HCT116 (cell line): ENCODE results near the gene HHAT. TPM values are rescaled to one million over a fixed set of nuclear protein-coding genes. Genes with fewer than 3 reads are reported as not detected.

Experiments used
- ATAC-seq: fragments of 200-7000 bp; cut with Tn5 transposase; 2 replicates; pipeline ENCODE4 v1.9.1; 2020; ENCODE audit warnings: mild to moderate bottlenecking, moderate library complexity
- BruUV-seq: library from RNA; stranded (reverse); fragments of 400-500 nt; replicated peaks from 2 replicates; lab custom pipeline; 2021; lab: Mats Ljungman, UMichigan
- CTCF ChIA-PET: fragments of 300-600 bp; sonication (Branson Sonifier 250); formaldehyde crosslinking; loops from one replicate; lab custom pipeline; 2021; ENCODE audit warnings: antibody characterized with exemption; lab: Charles Lee
- POLR2A ChIA-PET: fragments of 300-600, 350-600 bp; sonication (Branson Sonifier 250); formaldehyde crosslinking; loops from one replicate; lab custom pipeline; 2021; ENCODE audit warnings: antibody characterized with exemption; lab: Charles Lee
- RAD21 ChIA-PET, 2 experiments: fragments of 300-600 bp; sonication (Branson Sonifier 250); formaldehyde crosslinking; loops; one replicate each; lab custom pipeline; 2023; ENCODE audit warnings: low total read pairs in 2 of 2; ENCODE audit not compliant: uncharacterized antibody in 2 of 2, unreplicated experiment in 2 of 2, low non-redundant PET in 1 of 2; lab: Charles Lee
- DNase-seq: peaks from one replicate; pipeline ENCODE4 v3.0.0-alpha.2; 2010; ENCODE audit warnings: low read depth, low spot score
- H2AFZ ChIP-seq: fragments of 200-600 bp; shearing (Covaris generic), sonication (generic); 2 replicates; pipeline ENCODE4 v1.6.1; 2017; ENCODE audit warnings: low read depth, mixed run types, mixed read lengths, antibody characterized with exemption, low read length; ENCODE audit not compliant: poor library complexity, severe bottlenecking
- H3K27ac ChIP-seq: 2 replicates; pipeline ENCODE4 v1.5.1; 2012; ENCODE audit warnings: low read depth, low read length
- H3K27me3 ChIP-seq: fragments of 200-600 bp; sonication (generic); 2 replicates; pipeline ENCODE4 v1.6.1; 2016; ENCODE audit warnings: mixed run types, low read length, mixed read lengths; ENCODE audit not compliant: insufficient read depth
- H3K36me3 ChIP-seq, 2 experiments: fragments of 200-500 bp in 1 of 2; fragments of 200-600 bp in 1 of 2; sonication (Bioruptor generic) in 1 of 2; sonication (generic) in 1 of 2; 2 replicates each; pipeline versions ENCODE4 v1.5.1 to v1.6.1; 2014 to 2016; ENCODE audit warnings: low read length in 2 of 2, inconsistent platforms in 1 of 2, mixed read lengths in 1 of 2, mixed run types in 1 of 2; ENCODE audit not compliant: insufficient read depth in 2 of 2, control insufficient read depth in 1 of 2
- H3K4me1 ChIP-seq, 2 experiments: fragments of 200-600 bp in 1 of 2; sonication (generic) in 1 of 2; 2 replicates each; pipeline versions ENCODE4 v1.5.1 to v1.6.1; 2012 to 2017; ENCODE audit warnings: low read length in 2 of 2, inconsistent platforms in 1 of 2, mild to moderate bottlenecking in 1 of 2, mixed read lengths in 1 of 2, mixed run types in 1 of 2, moderate library complexity in 1 of 2; ENCODE audit not compliant: insufficient read depth in 2 of 2, control insufficient read depth in 1 of 2
- H3K4me2 ChIP-seq: fragments of 200-600 bp; sonication (generic); 2 replicates; pipeline ENCODE4 v1.6.1; 2017; ENCODE audit warnings: mixed run types, low read length, mixed read lengths
- H3K4me3 ChIP-seq, 2 experiments: fragments of 200-600 bp in 1 of 2; sonication (generic) in 1 of 2; replicated peaks in 1 of 2; 2 replicates each; pipeline ENCODE4 v1.5.1; 2011 to 2016; ENCODE audit warnings: low read length in 2 of 2, control low read depth in 1 of 2, low read depth in 1 of 2, mild to moderate bottlenecking in 1 of 2, mixed read lengths in 1 of 2, mixed run types in 1 of 2
- H3K79me2 ChIP-seq: fragments of 200-600 bp; sonication (generic); 2 replicates; pipeline ENCODE4 v1.6.1; 2017; ENCODE audit warnings: mild to moderate bottlenecking, mixed run types, low read length, moderate library complexity, mixed read lengths; ENCODE audit not compliant: insufficient read depth
- H3K9ac ChIP-seq: fragments of 200-600 bp; sonication (generic); 2 replicates; pipeline ENCODE4 v1.6.1; 2016; ENCODE audit warnings: low read length, mixed read lengths
- H3K9me2 ChIP-seq: fragments of 200-600 bp; sonication (generic), shearing (Covaris generic); 2 replicates; pipeline ENCODE4 v1.6.1; 2017; ENCODE audit warnings: mixed run types, mild to moderate bottlenecking, moderate library complexity; ENCODE audit not compliant: insufficient read depth
- H3K9me3 ChIP-seq, 2 experiments: fragments of 200-500 bp in 1 of 2; fragments of 200-600 bp in 1 of 2; sonication (Bioruptor generic) in 1 of 2; sonication (generic) in 1 of 2; 2 replicates each; pipeline ENCODE4 v1.6.1; 2014 to 2017; ENCODE audit warnings: low read length in 2 of 2, mixed read lengths in 2 of 2, inconsistent platforms in 1 of 2, low read depth in 1 of 2, mild to moderate bottlenecking in 1 of 2, mixed run types in 1 of 2, moderate library complexity in 1 of 2; ENCODE audit not compliant: control insufficient read depth in 1 of 2, insufficient read depth in 1 of 2
- H4K20me1 ChIP-seq: fragments of 200-600 bp; sonication (generic), shearing (Covaris generic); 2 replicates; pipeline ENCODE4 v1.6.1; 2017; ENCODE audit warnings: mixed run types, mild to moderate bottlenecking, moderate library complexity; ENCODE audit not compliant: insufficient read depth
- CBX3 ChIP-seq: IDR thresholded peaks from 2 replicates; pipeline ENCODE4 v1.6.1; 2012; ENCODE audit warnings: low read depth
- CTCF ChIP-seq, 3 experiments: fragments of 200-600 bp in 1 of 3; sonication (generic) in 1 of 3; IDR thresholded peaks in 2 of 3; conservative IDR thresholded peaks in 1 of 3; 2 replicates each; pipeline ENCODE4 v1.5.1; 2012 to 2017; ENCODE audit warnings: low read depth in 2 of 3, low read length in 2 of 3, antibody characterized with exemption in 1 of 3, borderline replicate concordance in 1 of 3, control low read depth in 1 of 3, mild to moderate bottlenecking in 1 of 3, mixed read lengths in 1 of 3, mixed run types in 1 of 3, moderate library complexity in 1 of 3; ENCODE audit not compliant: insufficient read depth in 1 of 3
- EGR1 ChIP-seq: IDR thresholded peaks from 2 replicates; pipeline ENCODE4 v1.6.1; 2012; ENCODE audit warnings: low read depth
- ELF1 ChIP-seq: IDR thresholded peaks from 2 replicates; pipeline ENCODE4 v1.6.1; 2012; ENCODE audit warnings: low read depth, borderline replicate concordance
- EZH2 ChIP-seq: fragments of 200-600 bp; sonication (generic); IDR thresholded peaks from 2 replicates; pipeline ENCODE4 v1.6.1; 2017; ENCODE audit warnings: antibody characterized with exemption, mixed run types
- EZH2phosphoT487 ChIP-seq: fragments of 200-600 bp; IDR thresholded peaks from 2 replicates; pipeline ENCODE4 v1.6.1; 2018; ENCODE audit warnings: antibody characterized with exemption, borderline replicate concordance
- FOSL1 ChIP-seq: IDR thresholded peaks from 2 replicates; pipeline ENCODE4 v1.6.1; 2012; ENCODE audit warnings: low read depth
- MAX ChIP-seq: IDR thresholded peaks from 2 replicates; pipeline ENCODE4 v1.6.1; 2012
- POLR2A ChIP-seq: IDR thresholded peaks from 2 replicates; pipeline ENCODE4 v1.7.0; 2011; ENCODE audit warnings: borderline replicate concordance; ENCODE audit not compliant: insufficient read depth, insufficient read length; ENCODE audit errors: extremely low read depth
- POLR2AphosphoS5 ChIP-seq: IDR thresholded peaks from 2 replicates; pipeline ENCODE4 v1.6.1; 2011; ENCODE audit warnings: mild to moderate bottlenecking, low read depth, low read length, moderate library complexity
- REST ChIP-seq: IDR thresholded peaks from 2 replicates; pipeline ENCODE4 v1.6.1; 2012; ENCODE audit warnings: low read depth
- SP1 ChIP-seq: IDR thresholded peaks from 2 replicates; pipeline ENCODE4 v1.6.1; 2012; ENCODE audit warnings: low read depth
- SRF ChIP-seq: IDR thresholded peaks from 2 replicates; pipeline ENCODE4 v1.6.1; 2012; ENCODE audit warnings: low read depth
- TCF7L2 ChIP-seq: IDR thresholded peaks from 2 replicates; pipeline ENCODE4 v1.7.0; 2011; ENCODE audit warnings: borderline replicate concordance, inconsistent platforms; ENCODE audit not compliant: insufficient read depth, insufficient read length; ENCODE audit errors: extremely low read depth
- ZBTB33 ChIP-seq: IDR thresholded peaks from 2 replicates; pipeline ENCODE4 v1.6.1; 2011; ENCODE audit warnings: mild to moderate bottlenecking, low read length, moderate library complexity; ENCODE audit not compliant: insufficient replicate concordance; ENCODE audit errors: extremely low read depth
- ZNF274 ChIP-seq: fragments of 200-500 bp; sonication (Bioruptor generic); IDR thresholded peaks from 2 replicates; pipeline ENCODE4 v1.6.1; 2014; ENCODE audit warnings: mild to moderate bottlenecking, low read depth, low read length, inconsistent platforms
- intact Hi-C: fragments of 100-400 bp; cut with micrococcal nuclease; formaldehyde crosslinking; loops from 2 replicates; pipeline ENCODE4 v1.10.0; 2022
- total RNA-seq: library from RNA; stranded (reverse); gene quantifications from one replicate; pipeline ENCODE4 v1.2.1, GENCODE V29; 2021; ENCODE audit not compliant: unreplicated experiment

HHAT gene
- total RNA-seq, 1 experiment from 2014 or later = 2.7 TPM

GRCh38 chr1:210707300-210708240 is 378.9 kb downstream of the HHAT start:
- intact Hi-C loops = no loop called here
- TF ChIP-seq REST (no peak), EGR1 (no peak), POLR2A (no peak), ELF1 (no peak), EZH2phosphoT487 (no peak), MAX (no peak), CTCF (IDR thresholded peaks at IDR 0.05 in 2 of 3, conservative IDR thresholded peaks at IDR 0.05 in 1 of 3; ENCODE audit: borderline replicate concordance in 1 of 3, insufficient read depth in 1 of 3, low read depth in 2 of 3, low read length in 2 of 3) (no peak), TCF7L2 (no peak), ZBTB33 (no peak), SRF (no peak), SP1 (no peak), POLR2AphosphoS5 (no peak), CBX3 (no peak), EZH2 (no peak), FOSL1 (no peak), ZNF274 (no peak)
- H3K27ac ChIP-seq = no peak overlapping the region
- no TSS peak for BruUV-seq
- no peak overlapping the region for H3K9ac ChIP-seq
- H4K20me1 ChIP-seq = no peaks in the 10 kb centered on the region
- POLR2A ChIA-PET = no interaction called here
- no peaks in the 10 kb centered on the region for H3K9me2 ChIP-seq
- ATAC-seq = no peak
- no peak overlapping the region for H2AFZ ChIP-seq
- no peak overlapping the region for H3K4me3 ChIP-seq
- no peaks in the 10 kb centered on the region for H3K4me1 ChIP-seq
- no peaks in the 10 kb centered on the region for H3K36me3 ChIP-seq
- CTCF ChIA-PET = no interaction called here
- RAD21 ChIA-PET = no interaction called here
- no peak for DNase-seq
- H3K9me3 ChIP-seq = no peaks in the 10 kb centered on the region
- H3K4me2 ChIP-seq = no peak overlapping the region
- H3K27me3 ChIP-seq = peaks cover 34% of the 10 kb centered on the region
- H3K79me2 ChIP-seq = no peaks in the 10 kb centered on the region
